Heart right ventricle (tissue), 16 donors: ENCODE data around the gene DGKD. TPM values are rescaled to one million over a fixed set of nuclear protein-coding genes. Genes with fewer than 3 reads are reported as not detected.

Experiments
- ATAC-seq, 8 donors: fragments of 200-7000 bp; cut with Tn5 transposase; one replicate each; pipeline ENCODE4 v1.9.1; 2020; ENCODE audit warnings: mild to moderate bottlenecking in 8 of 8, moderate library complexity in 8 of 8, moderate number of reproducible peaks in 1 of 8
- DNase-seq, 2 donors: peaks; one replicate each; pipeline ENCODE4 v3.0.0-alpha.2; 2020
- H3K27ac ChIP-seq, 10 donors: fragments of 200-600 bp; sonication (generic) in 2 of 10; one replicate each; pipeline versions ENCODE4 v1.5.0 to v1.8.0; 2020 to 2022; ENCODE audit warnings: mild to moderate bottlenecking in 3 of 10
- H3K27me3 ChIP-seq, 7 donors: fragments of 200-600 bp; one replicate each; pipeline ENCODE4 v1.8.0; 2021 to 2022; ENCODE audit warnings: mild to moderate bottlenecking in 2 of 7
- H3K36me3 ChIP-seq, 9 donors: fragments of 200-600 bp; sonication (generic) in 1 of 9; one replicate each; pipeline versions ENCODE4 v1.5.0 to v1.8.0; 2020 to 2022; ENCODE audit warnings: mild to moderate bottlenecking in 2 of 9
- H3K4me1 ChIP-seq, 9 donors: fragments of 200-600 bp; sonication (generic) in 1 of 9; one replicate each; pipeline versions ENCODE4 v1.5.0 to v1.8.0; 2020 to 2022; ENCODE audit warnings: mild to moderate bottlenecking in 4 of 9
- H3K4me3 ChIP-seq, 10 donors: fragments of 200-600 bp; sonication (generic) in 2 of 10; one replicate each; pipeline versions ENCODE4 v1.5.0 to v1.8.0; 2020 to 2022; ENCODE audit warnings: mild to moderate bottlenecking in 7 of 10, moderate library complexity in 2 of 10
- H3K9me3 ChIP-seq, 11 donors: fragments of 200-600 bp in 10 of 11; sonication (generic) in 2 of 11; one replicate each; pipeline versions ENCODE4 v1.5.0 to v1.8.0; 2013 to 2022; ENCODE audit warnings: mild to moderate bottlenecking in 2 of 11, control low read depth in 1 of 11, moderate library complexity in 1 of 11
- WGBS, 2 donors: extraction: QIAGEN DNeasy Blood & Tissue Kit; methylation state at CpG; one replicate each; pipeline ENCODE4 v1.1.7; 2013; ENCODE audit warnings: inconsistent platforms in 1 of 2; 5-methylcytosine and 5-hydroxymethylcytosine counted together
- intact Hi-C, 10 donors: fragments of 100-400 bp; cut with DNase I; formaldehyde crosslinking; loops; one replicate each; pipeline versions ENCODE4 v1.11.1 to v1.14.2; 2022
- polyA plus RNA-seq, 2 donors: library from polyadenylated mRNA; stranded (reverse); fragments of 200-250 nt; gene quantifications; one replicate each; pipeline ENCODE4 v1.2.3, GENCODE V29; 2013
- total RNA-seq, 10 donors: library from RNA; stranded (reverse); fragmentation: NEBNext Ultra II Directional in 3 of 10; extraction: Animal tissue kit (Norgen Biotek cat#: 25700) in 3 of 10; gene quantifications; one replicate each; pipeline versions ENCODE4 v1.2.1 to v1.2.4, GENCODE V29; 2021 to 2023
- TF ChIP-seq, protein P1 (sequence below), 9 donors: fragments of 200-600 bp; sonication (generic) in 2 of 9; IDR thresholded peaks; one replicate each; pipeline versions ENCODE4 v1.5.0 to v1.8.0; 2021 to 2022; ENCODE audit warnings: antibody characterized with exemption in 9 of 9, mild to moderate bottlenecking in 5 of 9, moderate library complexity in 1 of 9
- donor health status: Arrhythmogenic right ventricular cardiomyopathy.
- donor health status: ischemic (EF 13 %, LVEDD 7.1; RV severe dilation, severe dysfunction).
- donor health status: healthy with polysubstance abuse.
- donor health status: DM: no; HTN: yes; CAD: no.
- donor health status: DM: no; HTN: no; CAD: no.
- donor health status: ischemic (EF 25% LVEDD 6.9; RV normal size, moderate dysfunction).
- donor health status: ischemic (EF 25% LVEDD 5.7; RV mildly dilated, moderate dysfunction).
- donor health status: healthy.
- donor health status: DM: yes; HTN: yes; CAD: no.
- donor health status: Ischemic cardiomyopathy.
- donor health status: ischemic (EF 35%, LVEDD 5.7; RV mildly dilated, moderate dysfunction).
- donor health status: nonischemic (EF 11% LVEDD 7.7; RV severe dilation, severe dysfunction).
- donor health status: DM: yes; HTN: yes; CAD: no.
- donor health status: PGD.
- donor health status: ischemic (EF 29% LVEDD 5.4; RV normal size, mild dysfunction).
- donor health status: nonischemic (EF 23%, LVEDD 6.1; RV moderate dilation, normal function).

The DGKD gene
- total and polyA plus RNA-seq, 12 donors, result 26.8 to 79.5 (median 44.7) TPM

DNA sequence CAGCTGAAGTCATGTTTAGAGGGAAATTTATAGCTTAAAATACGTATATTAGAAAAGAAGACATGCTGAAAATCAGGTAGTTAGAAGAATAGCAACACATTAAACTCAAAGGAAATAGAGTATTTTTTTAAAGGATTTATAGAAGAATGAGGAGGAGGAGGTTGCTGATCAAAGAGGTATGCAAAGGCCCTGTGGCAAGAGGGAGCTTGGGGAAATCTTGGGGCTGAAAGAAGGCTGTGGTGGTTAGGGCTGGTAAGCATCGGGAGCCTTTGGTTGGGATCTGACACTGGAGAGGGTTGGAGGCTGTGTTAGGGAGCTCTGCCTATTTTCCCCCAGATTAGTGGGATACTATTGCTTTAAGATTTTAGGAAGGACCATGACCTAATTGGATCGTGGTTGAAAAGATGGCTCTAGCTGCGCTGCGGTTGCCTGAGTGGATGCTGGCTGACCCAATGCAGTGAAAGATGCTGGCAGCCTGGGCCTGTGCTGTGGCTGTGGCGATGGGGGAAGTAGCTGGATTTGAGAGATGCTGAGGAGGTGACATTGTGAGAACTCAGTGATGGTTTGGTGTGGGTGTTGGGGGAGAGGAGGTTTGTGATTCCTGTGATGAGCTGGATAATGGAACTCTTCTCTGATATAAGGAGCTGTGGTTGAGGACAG, 11.7 kb downstream of the DGKD start:
- intact Hi-C loops, result no loop called here
- peaks cover 0 to 27% (median 5%) of the 10 kb centered on the region in 9 donors for H3K4me1 ChIP-seq
- H3K9me3 ChIP-seq, result peaks cover 0 to 17% (median 0%) of the 10 kb centered on the region in 11 donors
- no peaks in the 10 kb centered on the region for H3K27me3 ChIP-seq
- ATAC-seq, result no peak
- peaks cover 0 to 15% (median 0%) of the 10 kb centered on the region in 9 donors for H3K36me3 ChIP-seq
- no peak for DNase-seq
- TF ChIP-seq, protein P1, sequence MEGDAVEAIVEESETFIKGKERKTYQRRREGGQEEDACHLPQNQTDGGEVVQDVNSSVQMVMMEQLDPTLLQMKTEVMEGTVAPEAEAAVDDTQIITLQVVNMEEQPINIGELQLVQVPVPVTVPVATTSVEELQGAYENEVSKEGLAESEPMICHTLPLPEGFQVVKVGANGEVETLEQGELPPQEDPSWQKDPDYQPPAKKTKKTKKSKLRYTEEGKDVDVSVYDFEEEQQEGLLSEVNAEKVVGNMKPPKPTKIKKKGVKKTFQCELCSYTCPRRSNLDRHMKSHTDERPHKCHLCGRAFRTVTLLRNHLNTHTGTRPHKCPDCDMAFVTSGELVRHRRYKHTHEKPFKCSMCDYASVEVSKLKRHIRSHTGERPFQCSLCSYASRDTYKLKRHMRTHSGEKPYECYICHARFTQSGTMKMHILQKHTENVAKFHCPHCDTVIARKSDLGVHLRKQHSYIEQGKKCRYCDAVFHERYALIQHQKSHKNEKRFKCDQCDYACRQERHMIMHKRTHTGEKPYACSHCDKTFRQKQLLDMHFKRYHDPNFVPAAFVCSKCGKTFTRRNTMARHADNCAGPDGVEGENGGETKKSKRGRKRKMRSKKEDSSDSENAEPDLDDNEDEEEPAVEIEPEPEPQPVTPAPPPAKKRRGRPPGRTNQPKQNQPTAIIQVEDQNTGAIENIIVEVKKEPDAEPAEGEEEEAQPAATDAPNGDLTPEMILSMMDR (IDR thresholded peaks at IDR 0.05), result no peak
- H3K4me3 ChIP-seq, result no peak overlapping the region
- 83 to 92% methylated on average over 6 of the region's 6 CpGs for WGBS, 2 donors
- H3K27ac ChIP-seq, result no peak overlapping the region

DNA sequence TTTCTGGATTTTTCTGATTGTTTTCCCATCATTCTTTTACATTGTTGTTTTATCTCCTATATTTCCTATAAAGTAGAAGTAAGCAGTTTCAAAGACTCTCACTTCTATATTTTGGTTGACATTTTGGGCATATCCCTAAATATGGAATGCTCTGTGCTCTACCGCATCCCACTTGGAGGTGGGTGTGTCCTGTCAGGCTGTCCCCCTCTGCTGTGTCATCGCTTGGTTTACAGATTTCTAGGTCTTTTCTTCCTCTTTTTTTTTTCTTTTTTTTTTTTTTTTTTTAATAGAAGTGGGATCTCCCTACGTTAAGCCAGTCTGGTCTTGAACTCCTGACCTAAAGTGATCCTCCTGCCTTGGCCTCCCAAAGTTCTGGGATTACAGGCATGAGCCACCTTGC, 13.3 kb downstream of the DGKD start:
- Histone ChIP-seq H3K4me1 (peaks cover 0 to 22% (median 3%) of the 10 kb centered on the region in 9 donors), H3K4me3 (no peak overlapping the region), H3K27ac (no peak overlapping the region), H3K36me3 (peaks cover 0 to 19% (median 0%) of the 10 kb centered on the region in 9 donors), H3K9me3 (peaks cover 0 to 20% (median 0%) of the 10 kb centered on the region in 11 donors), H3K27me3 (no peaks in the 10 kb centered on the region)
- TF ChIP-seq, protein P1 (IDR thresholded peaks at IDR 0.05), result no peak
- no peak for ATAC-seq
- WGBS, 2 donors, result 90 to 95% methylated on average over 3 of the region's 3 CpGs
- intact Hi-C loops, result no loop called here
- DNase-seq, result no peak

GRCh38 chr2:233368756-233369155, 14.5 kb downstream of the DGKD start:
- intact Hi-C loops, result no loop called here
- TF ChIP-seq, protein P1 (IDR thresholded peaks at IDR 0.05), result no peak
- 83 to 87% methylated on average over 5 of the region's 5 CpGs for WGBS, 2 donors

DNA sequence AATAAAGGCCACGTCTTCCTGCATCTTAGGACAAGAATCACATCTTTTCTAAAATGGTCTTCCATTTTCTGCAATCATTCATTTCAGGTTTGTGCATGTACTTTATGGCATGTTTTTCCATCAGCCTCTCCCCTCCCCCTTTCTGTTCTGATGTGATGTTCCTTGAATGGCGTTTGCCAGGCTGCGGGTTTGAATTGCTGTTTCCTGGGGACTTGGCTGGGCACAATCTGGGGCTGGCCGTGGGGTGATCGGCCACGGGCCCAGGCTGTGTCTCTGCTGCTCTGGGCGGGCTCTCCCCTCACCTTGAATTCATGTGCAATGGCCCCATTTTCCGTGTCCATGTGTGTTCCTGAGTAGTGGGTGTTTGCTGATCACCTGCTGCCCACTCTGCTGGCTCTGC, 15.2 kb downstream of the DGKD start:
- intact Hi-C loops, result no loop called here
- Histone ChIP-seq H3K36me3 (peaks cover 0 to 20% (median 0%) of the 10 kb centered on the region in 9 donors), H3K4me1 (peaks cover 0 to 22% (median 8%) of the 10 kb centered on the region in 9 donors), H3K9me3 (peaks cover 0 to 5% (median 0%) of the 10 kb centered on the region in 11 donors), H3K4me3 (no peak overlapping the region), H3K27me3 (no peaks in the 10 kb centered on the region), H3K27ac (no peak overlapping the region)
- DNase-seq (no peak), ATAC-seq (no peak)
- WGBS, 2 donors, result 85 to 91% methylated on average over 8 of the region's 8 CpGs
- TF ChIP-seq, protein P1 (IDR thresholded peaks at IDR 0.05), result no peak

More at GRCh38 chr2:233368756-233369155, 14.5 kb downstream of the DGKD start:
- H3K4me1 ChIP-seq, result peaks cover 0 to 22% (median 8%) of the 10 kb centered on the region in 9 donors
- H3K27ac ChIP-seq, result no peak overlapping the region
- no peak overlapping the region for H3K4me3 ChIP-seq
- no peak for ATAC-seq
- H3K36me3 ChIP-seq, result peaks cover 0 to 22% (median 0%) of the 10 kb centered on the region in 9 donors
- no peaks in the 10 kb centered on the region for H3K27me3 ChIP-seq
- H3K9me3 ChIP-seq, result peaks cover 0 to 12% (median 0%) of the 10 kb centered on the region in 11 donors
- no peak for DNase-seq
